ENCODE results near the gene ADAMTS2. TPM values are rescaled to one million over a fixed set of nuclear protein-coding genes. Genes with fewer than 3 reads are reported as not detected.

ADAMTS2 gene
- total and polyA plus RNA-seq, 3 donors from 2014 or later = 10.9 to 19.8 (median 13.6) TPM

- TF ChIP-seq POLR2A (IDR thresholded peaks at IDR 0.05) = no peak
- TF ChIP-seq, protein P1, sequence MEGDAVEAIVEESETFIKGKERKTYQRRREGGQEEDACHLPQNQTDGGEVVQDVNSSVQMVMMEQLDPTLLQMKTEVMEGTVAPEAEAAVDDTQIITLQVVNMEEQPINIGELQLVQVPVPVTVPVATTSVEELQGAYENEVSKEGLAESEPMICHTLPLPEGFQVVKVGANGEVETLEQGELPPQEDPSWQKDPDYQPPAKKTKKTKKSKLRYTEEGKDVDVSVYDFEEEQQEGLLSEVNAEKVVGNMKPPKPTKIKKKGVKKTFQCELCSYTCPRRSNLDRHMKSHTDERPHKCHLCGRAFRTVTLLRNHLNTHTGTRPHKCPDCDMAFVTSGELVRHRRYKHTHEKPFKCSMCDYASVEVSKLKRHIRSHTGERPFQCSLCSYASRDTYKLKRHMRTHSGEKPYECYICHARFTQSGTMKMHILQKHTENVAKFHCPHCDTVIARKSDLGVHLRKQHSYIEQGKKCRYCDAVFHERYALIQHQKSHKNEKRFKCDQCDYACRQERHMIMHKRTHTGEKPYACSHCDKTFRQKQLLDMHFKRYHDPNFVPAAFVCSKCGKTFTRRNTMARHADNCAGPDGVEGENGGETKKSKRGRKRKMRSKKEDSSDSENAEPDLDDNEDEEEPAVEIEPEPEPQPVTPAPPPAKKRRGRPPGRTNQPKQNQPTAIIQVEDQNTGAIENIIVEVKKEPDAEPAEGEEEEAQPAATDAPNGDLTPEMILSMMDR (IDR thresholded peaks at IDR 0.05) = no peak
- no peak for DNase-seq
- Histone ChIP-seq H3K27me3 (no peaks in the 10 kb centered on the region), H3K4me3 (no peak overlapping the region), H3K9me3 (no peaks in the 10 kb centered on the region), H3K27ac (no peak overlapping the region), H3K4me1 (peaks cover 11% of the 10 kb centered on the region), H3K36me3 (ENCODE audit: low read depth, missing control alignments) (no peaks in the 10 kb centered on the region)
- intact Hi-C loops (cut with DNase I; ENCODE audit: low total_unique reads) = no loop called here
- WGBS, 2 donors = 88 to 93% methylated on average over 8 to 10 of the region's 10 CpGs
Observed at GRCh38 chr5:179309751-179310320, 35.4 kb downstream of the ADAMTS2 start.

DNA sequence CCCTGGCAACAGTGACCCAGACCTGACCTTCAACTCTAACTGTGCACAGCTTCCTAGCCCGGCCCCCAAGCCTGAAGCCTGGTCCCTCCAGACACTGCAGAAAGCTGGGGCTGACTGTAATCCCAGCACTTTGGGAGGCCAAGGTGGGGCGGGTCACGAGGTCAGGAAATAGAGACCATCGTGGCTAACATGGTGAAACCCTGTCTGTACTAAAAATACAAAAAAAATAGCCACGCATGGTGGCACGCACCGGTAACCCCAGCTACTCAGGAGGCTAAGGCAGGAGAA, 35.9 kb downstream of the ADAMTS2 start:
- Histone ChIP-seq H3K4me3 (no peak overlapping the region), H3K36me3 (ENCODE audit: low read depth, missing control alignments) (no peaks in the 10 kb centered on the region), H3K9me3 (no peaks in the 10 kb centered on the region), H3K27me3 (no peaks in the 10 kb centered on the region), H3K4me1 (peaks cover 6% of the 10 kb centered on the region), H3K27ac (no peak overlapping the region)
- WGBS, 2 donors = 86 to 94% methylated on average over 6 to 7 of the region's 7 CpGs
- TF ChIP-seq POLR2A (IDR thresholded peaks at IDR 0.05) = no peak
- TF ChIP-seq, protein P1 (IDR thresholded peaks at IDR 0.05) = no peak
- intact Hi-C loops (cut with DNase I; ENCODE audit: low total_unique reads) = no loop called here
- DNase-seq = no peak

DNA sequence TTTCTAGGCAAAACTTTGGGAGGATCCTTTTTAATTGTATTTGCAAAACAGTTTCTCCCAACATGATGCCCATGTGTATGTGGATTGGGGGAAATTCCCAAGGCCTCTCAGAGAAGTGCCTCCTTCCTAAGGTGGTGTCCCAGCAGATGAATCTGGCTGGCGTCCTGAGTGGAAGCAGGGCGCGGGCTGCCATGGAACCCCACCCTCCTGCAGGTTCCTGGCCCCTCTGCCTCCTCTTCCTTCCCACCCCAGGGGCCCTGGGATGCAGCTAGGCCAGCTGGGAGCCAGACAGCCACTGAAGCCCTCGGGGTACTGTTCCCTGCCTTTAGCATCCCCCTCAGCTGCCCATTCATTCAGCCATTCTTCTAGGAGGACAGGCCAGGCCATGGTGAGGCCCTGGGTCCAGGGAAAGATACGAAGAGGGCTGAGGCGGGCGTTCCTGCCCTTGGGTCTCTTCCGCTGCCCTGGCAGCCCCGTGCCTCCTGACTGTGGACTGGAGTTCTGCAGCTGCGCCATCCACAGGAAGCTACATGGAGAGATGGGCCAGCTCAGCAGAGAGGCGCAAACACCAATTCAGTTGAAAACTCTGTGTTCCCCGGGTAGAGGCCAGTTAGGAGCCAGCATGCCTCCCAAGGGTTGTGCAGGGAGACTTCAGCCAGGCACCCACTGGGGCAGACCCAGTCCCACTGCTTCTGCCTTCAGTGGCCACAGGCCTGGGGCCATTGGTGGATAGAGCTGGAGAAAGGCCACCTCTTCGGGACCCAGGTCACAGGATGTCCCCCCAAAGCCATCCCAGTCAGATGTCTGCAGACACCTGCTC, 36.5 kb downstream of the ADAMTS2 start:
- no peak for DNase-seq
- 95 to 96% methylated on average over 5 to 13 of the region's 13 CpGs for WGBS, 2 donors
- TF ChIP-seq, protein P1 (IDR thresholded peaks at IDR 0.05) = no peak
- TF ChIP-seq POLR2A (IDR thresholded peaks at IDR 0.05) = no peak

GRCh38 chr5:179307931-179308471, 37.3 kb downstream of the ADAMTS2 start:
- Histone ChIP-seq H3K4me3 (no peak overlapping the region), H3K27me3 (no peaks in the 10 kb centered on the region), H3K4me1 (no peaks in the 10 kb centered on the region), H3K9me3 (no peaks in the 10 kb centered on the region), H3K36me3 (ENCODE audit: low read depth, missing control alignments) (no peaks in the 10 kb centered on the region), H3K27ac (no peak overlapping the region)
- intact Hi-C loops (cut with DNase I; ENCODE audit: low total_unique reads) = no loop called here
- TF ChIP-seq POLR2A (IDR thresholded peaks at IDR 0.05) = no peak
- TF ChIP-seq, protein P1 (IDR thresholded peaks at IDR 0.05) = no peak
- DNase-seq = no peak
- WGBS, 2 donors = 94 to 95% methylated on average over 22 to 24 of the region's 24 CpGs

More for the DNA sequence above, 36.5 kb downstream of the ADAMTS2 start:
- no peaks in the 10 kb centered on the region for H3K9me3 ChIP-seq
- H3K4me3 ChIP-seq = no peak overlapping the region
- peaks cover under 1% of the 10 kb centered on the region for H3K4me1 ChIP-seq
- H3K27me3 ChIP-seq = no peaks in the 10 kb centered on the region
- intact Hi-C loops (cut with DNase I; ENCODE audit: low total_unique reads) = no loop called here
- H3K36me3 ChIP-seq (ENCODE audit: low read depth, missing control alignments) = no peaks in the 10 kb centered on the region
- H3K27ac ChIP-seq = no peak overlapping the region
